SK-N-DZ (cell line): Measurements from ENCODE around the gene TPRN.
A peak's percentile ranks its signal among the peaks of the same experiment; 100 is the strongest.

Experiments
- DNase-seq: peaks from one replicate; pipeline ENCODE4 v3.0.0-alpha.2; 2015; ENCODE audit warnings: low spot score

The TPRN gene

GRCh38 chr9:137189297-137190295 lies 10.9 kb downstream of the TPRN start:
- DNase-seq: no peak

- DNase-seq: peak; percentile 90
Measured at GRCh38 chr9:137188490-137189296, 11.8 kb downstream of the TPRN start, which contains the start of the genes ANAPC2 and SSNA1. ANAPC2 (minus strand) TSS chr9:137188560; CDS start chr9:137188532, 28 bp downstream. SSNA1 (plus strand) TSS chr9:137188676; CDS start chr9:137188727, 51 bp downstream.

- no peak for DNase-seq
Measured at GRCh38 chr9:137188086-137188489, 12.5 kb downstream of the TPRN start.

- no peak for DNase-seq
Measured at GRCh38 chr9:137187386-137187785, 13.2 kb downstream of the TPRN start.

DNA sequence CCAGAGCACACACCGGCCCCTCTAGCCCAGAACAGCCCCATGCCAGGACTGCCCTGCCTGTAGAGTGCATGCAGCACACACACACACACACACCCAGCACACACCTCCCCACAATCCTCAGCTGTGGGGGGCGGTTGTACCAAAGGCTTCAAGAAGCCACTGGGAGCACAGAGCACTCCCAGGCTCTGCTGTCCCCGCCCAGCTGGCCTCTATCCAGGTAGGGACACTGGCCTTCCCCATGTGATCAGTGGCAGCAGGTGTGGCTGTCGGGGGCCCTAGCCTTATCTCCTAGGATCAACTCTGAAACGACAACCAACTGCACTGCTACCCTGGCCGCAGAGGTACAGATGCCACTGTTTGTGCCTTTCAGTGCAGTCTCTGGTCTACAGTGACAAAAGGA lies 14.2 kb downstream of the TPRN start:
- DNase-seq: no peak

- no peak for DNase-seq
Measured at GRCh38 chr9:137185921-137186320, 14.6 kb downstream of the TPRN start.

DNA sequence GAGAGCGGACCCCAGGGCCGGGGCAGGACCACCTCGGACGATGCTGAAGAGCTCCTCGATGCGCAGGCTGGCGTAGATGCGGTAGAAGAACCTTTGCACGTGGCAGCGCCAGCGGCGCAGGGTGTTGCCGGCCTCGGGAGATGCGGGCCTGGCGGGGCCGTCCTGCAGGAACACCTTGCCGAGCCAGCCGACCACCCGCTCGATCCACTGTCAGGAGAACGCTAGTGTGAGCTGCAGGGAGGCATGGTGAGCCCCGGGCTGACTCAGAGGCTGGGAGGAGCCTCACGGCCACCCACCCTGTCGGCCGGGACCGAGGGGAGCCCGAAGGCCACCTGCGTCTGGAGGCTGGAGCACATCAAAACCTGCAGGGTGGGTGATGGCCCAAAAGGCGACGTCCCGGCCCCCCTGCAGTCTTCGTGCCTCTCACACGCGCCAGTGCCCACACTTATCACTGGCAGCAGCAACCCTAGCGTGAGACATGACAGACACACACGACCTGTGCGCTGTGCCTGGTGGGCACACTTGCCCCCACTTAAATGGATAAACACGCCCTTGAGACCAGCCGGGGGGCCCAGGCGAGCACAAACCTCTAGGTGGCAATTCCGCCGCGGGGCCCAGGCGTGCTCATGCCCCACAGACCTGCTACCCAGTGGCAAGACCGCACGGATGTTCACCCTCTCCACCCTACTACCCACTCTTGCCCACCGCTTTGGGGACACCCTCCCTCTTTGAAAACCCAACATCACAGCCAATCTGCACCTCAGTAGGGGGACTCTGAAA lies 15.5 kb downstream of the TPRN start:
- DNase-seq: no peak

- DNase-seq: peak; percentile 95
Measured at GRCh38 chr9:137183980-137184595, 16.5 kb downstream of the TPRN start.

DNA sequence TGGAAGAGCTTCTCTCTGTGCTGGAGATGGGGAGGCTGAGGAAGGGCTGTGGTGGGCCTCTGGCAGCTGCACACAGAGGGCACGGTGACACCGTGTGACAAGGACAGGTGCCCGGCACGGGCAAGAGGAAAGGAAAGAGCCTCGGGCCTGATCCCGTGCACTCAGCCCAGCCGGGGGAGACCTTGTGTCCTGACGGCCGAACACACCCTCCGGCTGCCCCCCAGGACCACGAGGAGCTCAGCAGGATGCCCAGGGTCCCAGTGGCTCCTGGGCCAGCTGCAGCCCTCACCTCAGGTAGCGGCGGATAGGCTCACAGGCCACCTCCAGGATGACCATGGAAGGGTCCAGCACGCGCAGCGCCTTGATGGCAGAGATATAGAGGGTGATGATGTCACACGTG lies 17.7 kb downstream of the TPRN start:
- DNase-seq: no peak

DNA sequence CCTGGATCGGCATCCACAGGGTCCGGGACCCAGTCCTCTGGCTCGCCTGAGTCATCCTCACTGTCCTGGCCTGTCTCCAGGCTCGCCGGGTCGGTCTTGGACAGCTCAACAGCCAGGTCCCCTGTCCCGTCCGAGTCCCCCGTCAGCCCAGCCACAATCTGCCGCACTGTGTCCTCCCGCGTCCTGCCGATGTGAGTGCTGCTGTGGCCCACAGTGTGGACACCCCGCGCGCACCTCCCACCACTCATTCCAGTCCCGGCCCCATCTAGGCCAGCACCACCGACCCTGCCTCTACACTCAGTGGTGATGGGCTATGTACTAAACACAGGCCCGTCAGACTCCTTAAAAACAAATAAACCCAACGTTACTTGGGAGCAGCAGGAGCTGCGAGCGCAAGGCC lies 18.9 kb downstream of the TPRN start:
- DNase-seq: no peak

DNA sequence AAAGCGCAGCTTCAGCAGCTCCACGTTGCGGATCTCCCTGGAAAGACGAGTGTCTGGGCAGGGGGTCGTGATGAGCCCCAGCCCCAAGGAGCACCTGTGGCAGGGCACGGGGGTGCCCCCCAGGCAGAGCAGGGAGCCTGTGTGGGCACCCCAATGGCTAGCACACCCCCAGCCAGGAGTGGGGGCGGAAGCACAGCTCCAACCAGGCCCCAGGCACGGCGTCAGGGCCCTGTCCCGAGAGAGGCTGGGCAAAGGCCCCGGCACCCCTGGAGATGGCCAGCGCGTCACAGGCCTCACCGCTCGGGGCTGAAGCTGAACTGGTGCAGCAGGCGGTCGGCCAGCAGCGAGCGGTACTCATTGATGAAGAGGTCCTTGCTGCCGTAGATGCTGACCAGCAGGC lies 20.1 kb downstream of the TPRN start:
- DNase-seq: no peak

GRCh38 chr9:137179761-137180160 lies 20.8 kb downstream of the TPRN start:
- no peak for DNase-seq

DNA sequence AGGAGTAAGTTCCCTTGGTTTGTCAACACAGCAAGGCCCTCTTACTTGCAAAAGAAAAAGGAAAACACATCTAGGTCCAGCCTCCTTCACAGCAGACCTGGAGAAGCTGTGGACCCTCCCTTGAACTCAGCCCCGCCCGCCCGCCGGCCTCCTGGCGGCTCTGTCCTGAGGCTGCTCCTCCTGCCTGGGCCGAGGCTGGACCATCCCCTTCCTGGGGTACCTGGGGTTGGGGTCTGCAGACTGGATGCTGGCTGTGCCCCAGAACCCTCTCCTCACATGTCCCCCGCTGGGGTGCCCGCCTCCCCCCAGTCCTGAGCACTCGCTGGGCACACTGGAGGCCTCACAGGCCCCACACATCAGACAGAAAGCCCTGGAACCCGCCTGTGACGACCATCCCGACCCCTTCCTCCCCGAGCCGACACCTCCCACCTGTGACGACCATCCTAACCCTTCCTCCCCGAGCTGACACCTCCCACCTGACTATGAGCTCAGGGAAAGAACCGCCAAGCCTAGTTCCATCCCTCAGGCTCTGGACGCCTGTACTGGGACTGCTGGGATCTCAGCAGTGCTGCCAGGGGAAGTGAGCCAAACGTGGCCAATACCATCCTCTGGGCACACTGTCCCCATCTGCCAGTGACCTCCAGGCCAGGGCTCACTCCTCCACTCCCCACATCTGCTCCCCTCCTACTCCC lies 21.5 kb downstream of the TPRN start:
- DNase-seq: no peak

- no peak for DNase-seq
Measured at GRCh38 chr9:137178201-137178938, 22.2 kb downstream of the TPRN start.

DNA sequence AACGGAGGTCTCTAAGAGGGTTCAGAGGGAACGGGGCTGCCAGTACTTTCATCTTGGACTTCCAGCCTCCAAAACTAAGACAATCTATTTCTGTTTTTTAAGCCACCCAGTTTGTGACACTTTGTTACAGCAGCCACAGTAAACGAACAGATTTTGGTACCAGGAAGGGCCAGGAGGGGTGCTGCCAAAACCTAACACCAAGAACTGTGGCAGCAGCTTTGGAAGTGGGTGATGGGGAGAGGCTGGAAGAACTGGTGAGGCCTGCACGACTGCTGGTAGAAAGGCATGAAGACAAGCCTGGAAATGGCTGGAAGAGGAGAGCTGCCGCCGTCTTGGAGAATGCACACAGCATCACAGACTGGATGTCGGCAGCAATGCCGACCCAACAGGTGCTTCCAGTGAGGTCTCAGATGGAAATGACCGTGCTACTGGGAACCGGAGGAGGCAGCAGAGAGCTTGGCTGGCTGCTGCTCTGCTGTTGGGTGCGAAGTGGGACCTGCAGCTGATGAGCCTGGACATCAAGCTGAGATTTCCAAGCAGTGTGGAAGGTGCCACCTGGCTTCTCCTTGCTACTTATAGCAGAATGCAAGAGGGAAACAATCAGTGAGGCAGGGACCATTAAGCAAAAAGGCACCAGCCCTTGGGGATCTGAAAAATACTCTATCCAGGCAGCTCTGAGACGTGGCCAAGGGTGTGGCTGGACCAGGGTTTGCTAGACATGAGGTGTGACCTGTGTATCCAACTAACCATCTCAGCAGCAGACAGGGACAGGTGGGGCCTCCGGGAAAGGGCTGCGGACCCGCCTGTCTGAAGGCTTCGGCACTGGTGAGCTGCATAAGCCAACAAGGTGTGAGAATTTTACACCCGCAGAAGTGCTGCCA lies 24.0 kb downstream of the TPRN start:
- DNase-seq: peak; percentile 55

DNA sequence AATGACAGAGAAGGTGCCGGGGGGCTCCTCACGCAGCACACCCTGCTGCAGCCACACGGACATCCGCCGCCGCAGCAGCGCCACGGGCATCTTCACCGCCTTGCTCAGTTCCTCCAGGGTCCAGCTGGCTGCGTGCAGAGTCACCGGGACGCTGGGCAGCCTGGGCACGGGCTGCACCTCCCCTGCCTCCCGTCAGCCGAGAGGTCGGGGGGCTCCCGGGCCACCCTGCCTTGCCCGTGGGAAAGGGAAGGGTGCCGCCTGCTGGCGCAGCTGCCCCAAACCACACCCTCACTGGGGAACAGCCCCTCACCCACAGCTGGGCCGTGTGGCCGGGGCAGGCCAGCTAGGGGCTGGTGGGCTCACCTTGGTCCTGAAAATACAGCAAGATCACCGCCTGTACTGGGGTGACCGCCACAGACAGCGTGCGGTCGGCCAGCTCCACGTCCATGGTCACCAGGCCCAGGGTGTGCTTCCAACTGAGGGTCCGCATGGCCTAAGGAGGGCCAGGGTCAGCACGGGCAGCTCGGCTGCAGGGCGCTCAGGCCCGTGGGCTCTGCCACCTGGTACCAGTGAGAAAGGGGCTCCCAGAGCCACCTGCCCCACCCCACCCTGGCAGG lies 25.1 kb downstream of the TPRN start:
- no peak for DNase-seq

- DNase-seq: no peak
Measured at GRCh38 chr9:137174722-137175293, 25.7 kb downstream of the TPRN start.
